ENCODE results near the gene GAS2L2.

- TF ChIP-seq CTCF (IDR thresholded peaks at IDR 0.05): no peak
- no peak for TF ChIP-seq E2F5 (CRISPR knock-in tag; IDR thresholded peaks at IDR 0.05)
These were observed 20.3 kb downstream of the GAS2L2 start for GRCh38 chr17:35732806-35733136.
